Cardiac fibroblast (primary cell): ENCODE results near the gene HARS2.
A peak's percentile ranks its signal among the peaks of the same experiment; 100 is the strongest.
"Not testable (repeated sequence)": the region's sequence is repeated elsewhere in the genome, so short reads cannot be mapped to it uniquely, and the experiment has no call there.

Source experiments
- DNase-seq, 2 donors: peaks; one replicate each; pipeline versions ENCODE4 v3.0.0 to v3.0.0-alpha.2; 2010; ENCODE audit warnings: low read depth in 2 of 2
- H3K4me3 ChIP-seq, 2 donors: replicated peaks in 1 of 2; 1 replicate in 1 of 2; 2 replicates in 1 of 2; pipeline ENCODE4 v1.5.1; 2011; ENCODE audit warnings: low read depth in 2 of 2, low read length in 2 of 2, mild to moderate bottlenecking in 2 of 2, moderate library complexity in 1 of 2
- CTCF ChIP-seq: IDR thresholded peaks from one replicate; pipeline ENCODE4 v1.5.1; 2011; ENCODE audit warnings: low read depth, mild to moderate bottlenecking, low read length, inconsistent platforms

Gene HARS2

GRCh38 chr5:140700177-140701144 is 9.2 kb downstream of the HARS2 start, which contains the start of gene ZMAT2:
TSS of gene ZMAT2 (plus strand) at chr5:140700447. CDS start at chr5:140700461, 14 bp downstream.
- DNase-seq = peak; percentile 99 to 100
- TF ChIP-seq CTCF = no peak
- H3K4me3 ChIP-seq = peak within 1 kb of the TSS; percentile 83 to 87

- H3K4me3 ChIP-seq = no peak overlapping the region
- DNase-seq = no peak
- no peak for TF ChIP-seq CTCF
Measured at GRCh38 chr5:140707812-140708211, 16.6 kb downstream of the HARS2 start.

- DNase-seq, H3K4me3 ChIP-seq: not testable (repeated sequence)
Measured at GRCh38 chr5:140708787-140709186, 17.5 kb downstream of the HARS2 start.

GRCh38 chr5:140710899-140711552 is 19.8 kb downstream of the HARS2 start:
- H3K4me3 ChIP-seq = peak overlapping the region; percentile 48 to 53
- no peak for TF ChIP-seq CTCF
- peak; percentile 98 to 99 for DNase-seq

- H3K4me3 ChIP-seq = no peak overlapping the region
- no peak for TF ChIP-seq CTCF
- no peak for DNase-seq
Measured at GRCh38 chr5:140711794-140712193, 20.5 kb downstream of the HARS2 start.

- no peak for DNase-seq
- no peak for TF ChIP-seq CTCF
- no peak overlapping the region for H3K4me3 ChIP-seq
Measured at GRCh38 chr5:140713562-140714094, 22.4 kb downstream of the HARS2 start.

- not testable (repeated sequence) for DNase-seq
Measured at GRCh38 chr5:140716238-140716637, 25.0 kb downstream of the HARS2 start.

More at GRCh38 chr5:140716238-140716637, 25.0 kb downstream of the HARS2 start:
- not testable (repeated sequence) for H3K4me3 ChIP-seq
